GM21529 (cell line): Measurements from ENCODE around the gene MAD1L1.
"Not testable (repeated sequence)": the region's sequence is repeated elsewhere in the genome, so short reads cannot be mapped to it uniquely, and the experiment has no call there.

Experiments
- ATAC-seq: cut with Tn5 transposase; IDR thresholded peaks from one replicate; pipeline ENCODE4 v1.9.1; 2021; ENCODE audit not compliant: unreplicated experiment

MAD1L1 gene

GRCh38 chr7:1873070-1873405 is 359.7 kb downstream of the MAD1L1 start:
- no peak for ATAC-seq

DNA sequence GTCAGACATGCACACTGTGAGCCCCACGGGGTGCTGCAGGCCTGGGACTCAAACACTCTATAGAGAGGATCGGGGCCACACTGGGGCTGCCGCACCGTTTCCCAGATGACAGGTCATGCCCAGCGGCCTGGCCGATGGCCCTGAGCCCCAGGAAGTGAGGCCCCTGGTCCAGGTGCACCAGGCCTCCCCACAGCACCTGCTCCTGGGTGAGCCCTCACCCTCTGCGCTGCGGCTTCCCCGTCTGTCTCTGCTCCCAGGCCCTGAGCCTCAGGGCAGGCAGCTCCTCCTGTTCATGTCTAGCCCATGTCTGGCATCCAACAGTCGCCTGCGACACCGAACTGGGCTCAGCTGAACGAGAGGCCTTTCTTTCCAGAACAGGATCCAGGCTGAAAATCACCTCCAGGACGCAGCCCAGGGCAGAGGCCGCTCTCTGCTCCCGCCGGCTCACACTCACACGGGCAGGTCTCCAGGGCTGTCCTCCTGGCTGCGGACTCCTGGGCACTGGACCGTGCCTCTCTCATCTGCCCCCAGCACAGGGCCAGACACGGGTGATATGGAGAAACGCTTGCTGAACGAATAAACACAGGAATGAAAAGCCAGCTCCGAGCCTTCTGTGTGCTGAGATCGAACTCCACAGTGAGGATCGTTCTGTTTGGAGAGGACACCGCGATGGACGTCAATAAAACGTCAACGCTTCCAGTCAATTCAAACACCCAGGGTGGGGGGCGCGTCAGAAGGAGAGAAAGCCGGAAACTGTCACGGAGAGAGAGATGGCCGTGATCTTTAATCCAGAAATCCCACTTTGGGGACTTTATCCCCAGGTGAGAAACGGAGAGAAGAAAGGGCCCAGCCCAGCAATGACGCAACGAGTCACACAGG is 360.3 kb downstream of the MAD1L1 start:
- no peak for ATAC-seq

DNA sequence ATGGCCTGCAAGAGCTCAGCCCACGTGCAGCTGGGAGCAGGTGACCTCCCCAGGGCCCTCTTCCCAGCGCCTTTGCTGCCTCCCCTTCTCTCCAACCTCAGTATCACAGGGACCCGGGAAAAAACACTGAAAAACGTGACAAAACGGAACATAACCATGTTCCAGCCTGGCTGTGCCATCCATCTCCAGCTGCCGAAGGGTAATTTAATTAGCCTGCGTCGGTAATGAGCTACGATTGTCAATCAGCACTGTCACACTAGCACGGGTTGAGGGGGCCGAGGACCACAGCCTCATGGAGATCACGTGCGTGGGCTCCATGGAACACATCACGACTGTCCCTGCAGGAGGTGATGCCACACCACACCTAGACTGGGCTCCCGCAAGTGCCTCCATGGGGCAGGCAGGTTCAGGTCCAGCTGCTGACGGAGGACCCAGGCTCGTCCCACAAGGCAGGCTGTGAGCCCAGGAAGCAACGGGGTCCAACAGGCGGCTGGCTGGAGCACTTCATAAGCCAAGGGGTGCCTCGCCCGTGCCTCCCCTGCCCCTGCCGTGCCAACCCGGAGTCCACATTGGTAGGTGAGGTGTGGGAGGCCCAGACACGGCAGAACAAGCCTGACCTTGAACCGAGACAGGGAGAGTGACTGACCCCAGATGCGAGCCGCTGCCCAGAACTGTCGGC is 363.2 kb downstream of the MAD1L1 start:
- no peak for ATAC-seq

DNA sequence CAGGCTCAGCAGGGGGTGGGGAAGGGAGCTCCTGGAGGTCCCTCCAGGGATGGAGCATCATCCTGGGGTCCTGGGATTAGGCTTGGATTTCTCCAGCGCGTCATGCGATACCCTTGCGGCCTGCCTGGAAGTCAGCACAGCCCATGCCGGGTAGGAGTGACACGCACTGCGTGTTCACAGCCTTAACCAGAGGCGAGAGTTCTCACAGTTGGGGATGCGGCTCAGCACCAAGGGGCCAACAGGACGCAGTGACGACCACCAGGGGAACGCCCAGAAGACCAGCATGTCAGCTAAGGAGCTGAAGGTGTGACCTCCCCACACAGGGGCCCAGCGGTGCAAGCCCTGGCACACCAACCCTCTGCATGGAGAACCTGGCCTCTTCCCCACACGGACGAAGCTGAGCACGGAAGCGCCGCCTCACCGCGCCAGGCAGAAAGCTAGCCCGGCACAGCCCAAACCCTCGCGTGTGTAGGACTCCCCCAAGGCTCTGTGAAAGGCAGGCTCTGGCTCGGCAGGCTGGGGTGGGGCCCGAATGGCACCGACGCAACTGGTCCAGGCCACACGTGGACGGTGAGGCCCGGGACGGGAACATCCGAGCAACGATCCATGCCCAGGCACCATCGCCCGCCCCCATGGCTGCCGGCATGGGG is 364.1 kb downstream of the MAD1L1 start:
- no peak for ATAC-seq

DNA sequence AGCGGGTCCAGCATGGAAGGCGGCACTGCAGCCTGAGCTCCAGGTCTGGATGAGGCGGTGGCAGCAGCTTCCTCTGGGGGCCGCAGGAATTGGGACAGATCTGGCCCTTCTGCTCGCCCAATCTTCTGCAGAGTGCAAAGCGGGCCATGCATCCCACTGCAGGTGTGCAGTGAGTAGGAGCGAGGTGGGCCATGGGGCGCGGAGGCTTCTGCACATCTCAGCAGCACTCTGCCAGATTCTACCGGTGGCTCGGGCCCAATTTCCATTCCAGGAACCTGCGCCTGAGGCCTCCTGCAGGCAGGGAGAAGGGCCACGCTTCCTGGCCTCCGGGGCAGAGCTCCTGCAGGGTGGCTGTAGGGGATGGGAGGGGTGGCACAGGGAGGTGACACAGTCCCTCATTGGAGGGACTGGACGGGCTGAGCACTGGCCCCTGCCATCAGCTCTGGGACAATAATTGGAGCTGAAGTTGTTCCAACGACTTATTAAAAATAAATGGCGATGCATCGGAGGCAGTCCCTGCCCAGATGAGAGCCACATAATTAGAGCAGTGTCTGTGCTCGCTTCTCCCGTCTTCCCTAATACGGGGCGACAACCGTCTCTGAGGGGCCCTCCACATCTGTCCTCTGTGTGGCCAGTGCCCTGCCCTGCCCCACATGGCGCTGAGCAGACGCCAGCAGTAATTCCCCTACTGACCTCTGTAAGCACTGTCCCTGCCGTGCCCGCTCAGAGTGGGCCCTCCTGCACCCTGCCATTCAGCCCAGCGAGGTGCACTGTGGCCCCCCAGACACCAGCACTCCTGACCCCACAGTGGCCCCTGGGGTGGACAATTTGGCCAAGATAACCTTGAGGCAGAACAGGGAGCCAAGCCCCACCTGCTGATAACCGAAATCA is 365.1 kb downstream of the MAD1L1 start:
- no peak for ATAC-seq

- no peak for ATAC-seq
These were observed 366.1 kb downstream of the MAD1L1 start for GRCh38 chr7:1866601-1867000.

GRCh38 chr7:1865571-1866255 is 367.0 kb downstream of the MAD1L1 start:
- no peak for ATAC-seq

GRCh38 chr7:1865000-1865555 is 367.7 kb downstream of the MAD1L1 start:
- no peak for ATAC-seq

GRCh38 chr7:1864161-1864940 is 368.4 kb downstream of the MAD1L1 start:
- ATAC-seq, result no peak

GRCh38 chr7:1863091-1863900 is 369.4 kb downstream of the MAD1L1 start:
- ATAC-seq, result no peak

DNA sequence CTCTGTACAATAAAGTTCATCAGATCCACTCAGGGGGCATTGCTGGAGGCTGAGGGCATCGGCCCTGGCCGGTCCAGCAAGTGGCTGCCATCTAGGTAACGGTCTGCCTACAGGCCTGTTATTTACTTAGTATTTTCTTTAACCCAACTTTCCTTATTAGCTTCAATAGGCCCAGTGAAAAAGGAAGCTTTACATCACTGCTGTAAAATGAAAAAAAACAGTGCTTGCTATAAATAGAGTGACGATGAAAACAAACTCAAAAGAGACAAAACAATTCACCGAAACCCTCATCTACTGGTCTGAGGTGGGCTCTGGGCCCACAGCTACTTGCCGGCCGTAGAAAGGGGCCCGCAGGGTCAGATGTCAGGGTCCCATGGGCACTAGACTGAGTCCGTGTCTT is 370.2 kb downstream of the MAD1L1 start:
- ATAC-seq, result no peak

DNA sequence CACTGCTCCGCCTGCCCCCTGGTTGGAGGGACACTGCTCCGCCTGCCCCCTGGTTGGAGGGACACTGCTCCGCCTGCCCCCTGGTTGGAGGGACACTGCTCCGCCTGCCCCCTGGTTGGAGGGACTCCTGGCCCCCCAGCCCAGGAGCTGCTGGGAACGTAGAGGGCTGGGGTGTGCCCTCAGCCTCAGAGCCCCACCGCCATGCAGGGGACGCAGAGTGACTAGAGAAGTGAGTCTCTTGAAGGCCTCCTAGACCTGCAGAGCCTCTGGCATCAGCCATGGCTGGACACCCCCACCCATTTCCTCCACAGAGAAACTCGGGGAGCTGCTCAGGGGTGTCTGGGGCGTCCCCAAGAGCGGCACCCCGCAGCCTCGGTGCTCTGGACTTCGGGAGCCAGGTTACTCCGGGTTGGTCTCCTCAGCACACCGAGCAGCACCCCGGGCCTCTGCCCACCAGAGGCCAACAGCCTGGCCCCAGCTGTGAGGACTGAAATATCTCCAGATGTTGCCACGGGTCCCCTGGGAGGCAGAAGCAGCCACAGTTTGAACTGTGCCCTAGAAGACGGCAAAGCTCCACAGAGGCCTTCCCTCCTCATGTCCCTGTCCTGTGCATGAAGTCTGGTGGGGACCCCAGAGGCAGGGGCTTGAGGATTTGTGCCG is 370.8 kb downstream of the MAD1L1 start:
- no peak for ATAC-seq

DNA sequence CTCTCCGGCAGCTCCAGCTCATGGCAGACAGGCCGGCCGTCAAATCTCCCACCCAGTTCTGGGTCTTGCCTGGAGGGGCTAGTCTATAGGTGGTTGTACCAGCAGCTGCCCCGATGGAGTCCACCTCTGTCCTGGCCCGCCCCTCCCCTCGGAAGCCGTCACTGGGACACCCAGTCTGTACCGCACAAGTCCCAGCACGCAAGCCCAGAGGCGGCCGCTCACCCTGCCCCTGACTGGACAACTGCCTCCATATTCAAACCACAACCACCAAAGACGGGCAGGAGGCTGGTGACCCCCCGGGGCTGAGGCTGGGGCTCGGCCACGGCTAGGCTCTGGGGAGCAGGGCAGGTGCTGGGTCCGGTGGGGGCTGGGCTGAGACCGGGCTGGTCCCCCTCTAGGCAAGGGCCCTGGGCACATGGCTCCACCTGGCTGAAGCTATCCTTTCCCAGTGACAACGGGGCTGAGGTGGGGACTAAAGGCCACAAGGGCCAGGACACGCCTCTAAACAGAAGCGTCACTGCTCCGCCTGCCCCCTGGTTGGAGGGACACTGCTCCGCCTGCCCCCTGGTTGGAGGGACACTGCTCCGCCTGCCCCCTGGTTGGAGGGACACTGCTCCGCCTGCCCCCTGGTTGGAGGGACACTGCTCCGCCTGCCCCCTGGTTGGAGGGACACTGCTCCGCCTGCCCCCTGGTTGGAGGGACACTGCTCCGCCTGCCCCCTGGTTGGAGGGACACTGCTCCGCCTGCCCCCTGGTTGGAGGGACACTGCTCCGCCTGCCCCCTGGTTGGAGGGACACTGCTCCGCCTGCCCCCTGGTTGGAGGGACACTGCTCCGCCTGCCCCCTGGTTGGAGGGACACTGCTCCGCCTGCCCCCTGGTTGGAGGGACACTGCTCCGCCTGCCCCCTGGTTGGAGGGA is 371.6 kb downstream of the MAD1L1 start:
- not testable (repeated sequence) for ATAC-seq

GRCh38 chr7:1859266-1860035 is 373.3 kb downstream of the MAD1L1 start:
- no peak for ATAC-seq

DNA sequence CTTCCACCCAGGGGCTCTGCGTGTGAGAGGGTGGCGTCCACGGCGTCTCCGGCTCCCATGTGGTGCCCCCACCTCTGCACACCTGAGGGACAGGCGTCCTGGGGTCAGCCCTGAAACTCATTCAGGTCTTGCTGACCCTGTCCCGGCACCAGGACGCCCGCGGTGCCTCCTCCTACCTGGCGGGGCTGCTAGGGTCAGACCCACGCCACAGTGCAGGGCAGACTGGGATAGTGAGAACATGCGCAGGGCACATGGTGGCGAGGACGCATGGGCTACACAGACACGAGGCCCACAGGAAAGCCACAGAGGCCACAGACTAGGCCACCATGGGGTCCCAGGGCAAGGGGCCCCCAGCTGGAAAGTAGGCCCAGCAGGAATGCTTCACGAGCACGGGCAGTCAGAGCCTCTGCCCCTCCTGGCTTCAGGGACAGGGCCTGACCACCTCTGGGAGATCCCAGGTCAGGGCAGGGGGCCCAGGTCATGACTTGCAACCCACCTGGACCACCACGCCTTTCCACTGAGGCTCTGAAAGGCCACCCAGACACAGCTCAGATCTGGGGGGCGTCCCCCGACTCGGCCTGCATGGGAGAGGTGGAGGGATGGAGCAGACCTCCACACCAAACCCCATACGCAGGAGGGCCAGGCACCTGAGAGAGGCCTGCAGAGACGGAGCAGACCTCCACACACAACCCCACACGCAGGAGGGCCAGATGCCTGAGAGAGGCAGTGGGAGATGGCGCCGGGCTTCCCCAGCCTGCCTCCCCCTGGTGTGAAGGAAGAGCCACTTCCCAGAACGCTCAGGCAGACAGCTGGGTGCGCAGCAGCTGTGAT is 374.1 kb downstream of the MAD1L1 start:
- no peak for ATAC-seq
